ENCODE measurements around the gene KCND3.

GRCh38 chr1:111837393-111837792, 152.1 kb downstream of the KCND3 start:
- TF ChIP-seq CTCF (IDR thresholded peaks at IDR 0.05), result no peak
- no peak for TF ChIP-seq POLR2A (IDR thresholded peaks at IDR 0.05)

All from thyroid gland (tissue), 4 donors.